ENCODE measurements around the gene MEN1. TPM values are rescaled to one million over a fixed set of nuclear protein-coding genes. Genes with fewer than 3 reads are reported as not detected.

Gene MEN1
- 21.8 and 22.0 TPM in 2 replicates for total RNA-seq

DNA sequence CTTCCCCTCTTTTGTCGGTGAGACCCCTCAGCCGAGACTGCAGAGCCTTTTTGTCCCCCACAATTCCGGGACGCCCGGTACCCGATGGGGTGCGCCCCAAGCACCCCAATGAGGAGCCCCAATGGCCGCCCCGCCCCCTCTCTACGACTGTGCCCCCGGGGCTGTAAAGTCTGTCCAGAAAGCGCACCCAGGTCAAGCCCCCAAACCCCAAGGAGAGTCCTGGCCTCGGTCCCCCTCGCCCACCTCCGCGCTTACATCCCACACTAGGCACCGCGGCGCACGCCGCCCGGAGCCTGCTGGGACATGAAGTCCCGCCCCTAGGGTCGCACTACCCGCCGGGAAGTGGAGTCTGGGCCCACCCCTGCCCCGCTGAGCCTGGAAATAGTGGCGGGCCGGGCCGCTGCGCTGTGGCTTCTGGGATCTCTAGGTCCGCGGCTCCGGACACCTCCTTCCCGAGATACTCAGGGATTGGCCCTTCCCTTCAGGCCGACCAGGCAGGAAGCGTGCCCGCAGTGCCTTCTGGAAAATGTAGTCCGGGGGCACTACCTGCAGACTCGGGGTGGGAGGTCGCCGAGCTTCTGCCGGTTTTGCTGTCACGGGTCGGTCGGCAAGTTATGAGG, at the start of gene MEN1:
MEN1 (minus strand) TSS at position 281 of the 620 bp plus-strand sequence. CDS start 442 bp downstream, outside the sequence.

DNA sequence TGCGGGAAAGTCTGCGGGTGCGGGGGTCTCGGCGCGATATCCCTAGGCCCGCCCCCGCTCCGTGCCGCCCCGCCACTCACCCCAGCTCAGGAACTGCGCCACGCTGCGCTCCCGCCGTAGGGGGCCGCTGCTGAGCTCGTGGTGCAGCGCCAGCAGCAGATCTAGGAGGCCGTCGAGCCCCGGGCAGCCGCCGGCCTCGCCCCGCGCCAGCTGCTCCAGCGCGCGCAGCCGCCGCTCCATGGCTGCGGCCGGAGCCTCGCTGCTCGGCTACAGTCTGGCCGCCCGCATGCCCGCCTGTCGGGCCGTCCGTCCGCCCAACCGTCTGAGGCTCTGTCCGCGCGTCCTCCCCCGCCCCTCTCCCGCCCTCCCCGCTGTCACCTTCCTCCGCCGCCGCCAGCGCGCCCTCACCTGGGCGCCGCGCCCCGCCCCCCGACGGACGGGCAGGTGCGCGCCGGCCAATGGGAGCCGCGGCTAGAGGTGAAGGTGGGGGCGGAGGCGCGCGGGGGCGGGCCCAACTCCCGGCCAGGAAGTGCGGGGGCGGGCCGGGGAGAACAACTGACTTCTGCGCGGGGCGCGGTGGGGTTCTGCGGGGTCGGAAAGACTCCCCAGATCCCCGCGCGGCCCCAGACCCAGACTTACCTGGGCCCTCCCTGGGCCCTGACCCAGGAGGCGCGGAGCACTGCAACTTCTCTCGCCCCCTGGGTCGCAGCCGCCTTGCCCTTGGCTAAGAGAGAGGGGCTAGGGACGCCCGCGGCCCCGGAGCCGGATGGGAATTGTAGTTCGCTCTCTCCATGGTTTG, 34.2 kb upstream of the MEN1 start, which contains the start of gene CDC42BPG:
CDC42BPG (minus strand) TSS at position 324 of the 799 bp plus-strand sequence; CDS start at position 240, 84 bp downstream.

DNA sequence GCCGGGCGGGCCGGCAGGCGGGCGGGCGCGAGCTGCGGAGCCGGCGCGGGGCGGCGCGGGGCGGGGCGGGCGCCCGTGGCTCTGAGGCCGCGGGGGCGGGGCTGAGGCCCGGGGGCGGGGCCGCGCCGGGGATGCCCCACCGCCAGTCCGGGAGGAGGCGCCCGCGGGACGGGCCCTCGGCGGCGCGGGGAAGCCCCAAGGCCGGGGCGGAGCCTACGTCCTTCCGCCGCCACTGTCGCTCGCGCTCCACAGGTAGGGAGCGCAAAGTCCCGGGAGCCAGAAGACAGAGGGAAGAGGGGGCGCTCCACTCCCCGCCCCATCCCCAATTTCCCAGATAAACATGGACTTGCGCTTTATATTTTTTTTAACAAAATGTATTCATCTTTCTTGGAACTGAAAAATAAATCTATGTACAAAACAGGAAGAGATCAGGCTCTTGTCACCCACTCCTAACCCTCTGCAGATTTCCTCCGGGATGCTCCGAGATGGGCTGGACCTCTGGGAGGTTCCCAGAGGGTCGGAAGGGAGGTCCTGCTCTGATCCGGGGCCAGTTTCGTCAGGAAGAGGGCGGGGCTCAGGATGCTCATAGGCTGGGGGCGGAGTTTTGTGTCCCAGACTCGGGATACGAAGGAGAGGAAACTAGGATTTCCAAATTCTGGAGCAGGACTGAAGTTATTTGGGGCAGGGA, 7.0 kb downstream of the MEN1 start, which contains the start of gene MAP4K2:
MAP4K2 (minus strand) TSS at position 57 of the 688 bp plus-strand sequence. CDS start 65 bp downstream, outside the sequence.

DNA sequence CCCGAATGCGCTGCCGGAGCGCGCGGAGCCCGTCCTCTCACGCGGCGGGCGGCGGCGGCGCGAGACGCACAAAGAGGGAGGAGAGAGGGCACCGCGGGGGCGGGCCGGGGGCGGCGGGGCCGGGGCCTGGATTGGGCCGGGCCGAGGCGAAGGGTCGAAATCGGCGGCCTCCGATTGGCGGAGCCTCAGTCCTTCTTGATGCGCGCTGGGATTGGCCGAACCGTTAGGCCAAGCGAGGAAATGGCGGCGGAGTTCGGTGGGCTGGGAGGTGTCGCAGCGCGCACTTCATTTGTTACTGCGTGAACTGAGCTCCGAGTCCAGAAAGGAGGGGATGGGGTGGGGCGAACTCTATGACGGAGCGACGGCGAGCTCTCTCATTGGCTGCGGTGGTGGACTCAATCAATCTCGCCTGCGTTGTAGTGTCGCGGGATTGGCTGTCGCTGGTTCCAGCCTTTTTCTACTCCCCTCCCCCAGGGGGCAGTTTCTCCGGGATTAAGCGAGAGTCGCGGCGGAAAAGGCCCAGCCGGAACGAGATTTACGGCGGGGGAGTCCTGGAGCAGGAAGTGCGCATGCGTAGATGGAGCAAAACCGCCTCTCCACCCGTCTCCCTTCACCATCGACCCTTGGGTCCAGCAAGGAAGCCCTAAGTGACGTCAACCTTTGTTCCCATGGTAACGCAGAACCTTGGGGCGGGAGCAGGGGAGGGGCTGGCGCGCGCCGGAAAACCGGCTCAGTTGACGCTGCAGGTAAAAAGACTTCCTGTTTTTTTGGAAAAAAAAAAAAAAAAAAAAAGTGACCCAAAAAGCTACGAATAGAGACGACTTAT, 31.7 kb downstream of the MEN1 start, which contains the start of gene SF1:
SF1 (minus strand) TSS at position 70 of the 826 bp plus-strand sequence. CDS start 150 bp downstream, outside the sequence.

DNA sequence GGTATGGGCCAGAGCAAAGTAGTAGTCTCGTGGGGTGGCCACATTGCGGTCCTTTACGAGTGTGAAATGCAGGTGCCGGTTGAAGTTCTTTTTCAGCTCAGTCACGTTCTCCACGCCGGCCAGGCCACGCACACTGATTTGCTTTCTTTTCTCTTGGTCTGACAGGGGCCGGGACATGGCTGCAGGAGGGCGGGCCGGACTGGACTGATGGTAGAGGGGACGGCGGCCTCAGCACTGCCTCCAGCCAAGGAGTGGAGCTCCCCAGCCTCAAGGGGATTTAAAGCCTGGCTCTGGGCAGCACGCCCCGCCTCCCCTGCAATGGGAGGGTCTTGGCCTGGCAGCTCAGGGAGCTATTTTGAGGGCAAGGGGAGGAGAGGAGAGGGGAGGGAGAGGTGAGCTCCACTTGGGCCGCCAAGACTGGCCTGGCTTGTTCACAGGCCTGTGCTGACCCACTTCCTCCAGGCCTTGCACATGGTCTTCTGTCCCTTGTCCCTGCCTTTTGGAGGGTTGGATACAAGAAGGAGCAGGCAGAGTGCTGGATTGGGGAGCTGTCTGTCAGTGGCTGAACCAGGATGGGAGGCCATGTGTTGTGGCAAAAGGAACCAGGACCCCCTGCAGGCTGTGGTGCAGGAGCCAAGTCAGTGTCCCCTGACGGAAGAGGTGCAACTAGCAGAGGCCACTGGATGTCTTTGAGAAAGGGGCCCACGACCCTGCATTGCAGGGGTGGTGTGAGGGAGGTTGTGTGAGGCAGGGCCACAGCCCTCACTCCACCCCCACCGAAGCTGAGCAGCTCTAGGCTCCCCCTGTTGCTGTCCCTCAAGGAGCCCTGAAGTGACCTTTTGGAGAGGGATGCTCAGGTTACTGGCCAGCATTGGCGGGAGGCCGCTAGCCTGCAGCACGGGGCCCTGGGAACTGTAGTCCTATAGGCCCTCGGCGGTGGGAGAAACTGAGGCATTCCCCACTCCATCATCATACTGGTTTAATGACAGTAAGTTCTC, 50.3 kb downstream of the MEN1 start, which contains the start of gene PYGM:
PYGM (minus strand) TSS at position 253 of the 998 bp plus-strand sequence; CDS start at position 177, 76 bp downstream.

Other genes with a start within 250 kb of the MEN1 start
- gene SLC22A12, start 219.3 kb downstream of the MEN1 start, total RNA-seq: not detected in 2 replicates
- gene NRXN2, start 87.4 kb downstream of the MEN1 start, total RNA-seq: 15.3 and 15.9 TPM in 2 replicates
- 0.06 and 0.44 TPM in 2 replicates for gene RASGRP2, start 66.4 kb downstream of the MEN1 start, total RNA-seq
- gene PYGM, start 50.6 kb downstream of the MEN1 start, total RNA-seq: 2.7 and 3.0 TPM in 2 replicates
- gene SF1, start 32.0 kb downstream of the MEN1 start, total RNA-seq: 156 and 167 TPM in 2 replicates
- 2.4 and 3.3 TPM in 2 replicates for gene MAP4K2, start 7.3 kb downstream of the MEN1 start, total RNA-seq
- 0.05 and 0.06 TPM in 2 replicates for gene CDC42BPG, start 34.1 kb upstream of the MEN1 start, total RNA-seq
- 38.2 and 40.1 TPM in 2 replicates for gene EHD1, start 68.1 kb upstream of the MEN1 start, total RNA-seq
- 22.7 and 24.6 TPM in 2 replicates for gene ATG2A, start 106.7 kb upstream of the MEN1 start, total RNA-seq
- gene PPP2R5B, start 114.1 kb upstream of the MEN1 start, total RNA-seq: 13.1 and 14.1 TPM in 2 replicates
- gene GPHA2, start 125.3 kb upstream of the MEN1 start, total RNA-seq: not detected in 2 replicates
- not detected in 2 replicates for gene MAJIN, start 161.6 kb upstream of the MEN1 start, total RNA-seq
- gene BATF2, start 186.4 kb upstream of the MEN1 start, total RNA-seq: not detected in 2 replicates
- 128 and 130 TPM in 2 replicates for gene ARL2, start 203.6 kb upstream of the MEN1 start, total RNA-seq
- 12.8 and 12.9 TPM in 2 replicates for gene SNX15, start 216.9 kb upstream of the MEN1 start, total RNA-seq
- gene SAC3D1, start 230.7 kb upstream of the MEN1 start, total RNA-seq: 12.4 and 12.6 TPM in 2 replicates
- gene NAALADL1, start 248.0 kb upstream of the MEN1 start, total RNA-seq: 17.6 and 21.8 TPM in 2 replicates